Erythroblast (primary cell): Measurements from ENCODE around the gene ARHGAP40.

ENCODE experiments used
- GATA1 ChIP-seq: IDR thresholded peaks from 2 replicates; pipeline ENCODE4 v1.6.1; 2011; ENCODE audit warnings: low read depth, mild to moderate bottlenecking, control low read depth, low read length, moderate library complexity
- POLR2A ChIP-seq: IDR thresholded peaks from 2 replicates; pipeline ENCODE4 v1.6.1; 2011; ENCODE audit warnings: mild to moderate bottlenecking, low read length

DNA sequence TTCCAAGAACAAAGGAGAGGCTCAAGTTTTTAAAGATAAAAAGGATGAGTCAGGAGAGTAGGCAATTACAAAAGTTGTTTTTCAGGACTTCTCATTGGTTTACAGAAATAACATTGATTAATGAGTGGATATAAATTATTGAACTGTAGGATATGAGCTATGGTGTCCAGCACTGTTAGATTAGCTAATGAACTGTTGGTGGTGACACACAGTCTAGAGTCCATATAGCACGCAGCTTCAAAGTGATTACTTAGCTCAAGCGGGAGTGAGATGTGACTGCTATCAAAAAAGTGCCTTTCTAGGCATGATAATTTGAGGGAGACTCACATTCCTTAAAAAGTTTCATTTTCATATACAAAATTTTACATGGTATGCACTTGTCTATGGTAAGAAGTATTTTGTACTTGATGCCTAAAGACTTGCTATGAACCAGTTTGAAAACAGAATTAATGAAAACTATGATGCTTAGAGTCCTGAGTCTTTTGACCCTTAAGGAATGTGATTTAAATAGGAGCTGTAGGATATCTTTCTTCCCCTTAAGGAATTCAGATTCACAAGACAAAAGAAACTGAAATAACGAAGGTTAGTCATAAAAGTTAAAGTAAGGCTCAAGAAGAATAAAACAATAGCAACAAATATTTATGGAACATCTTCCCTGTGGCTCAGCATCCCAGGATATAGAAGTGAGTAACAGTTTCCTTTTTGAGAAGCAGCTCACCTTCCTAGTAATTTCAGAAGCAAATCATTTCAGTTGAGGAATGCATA lies 42.8 kb upstream of the ARHGAP40 start:
- TF ChIP-seq POLR2A (no peak), GATA1 (no peak)
